Non-pigmented ciliary epithelial cell (primary cell): ENCODE measurements around the gene ZNF467.

ENCODE experiments used
- DNase-seq: peaks from one replicate; pipeline ENCODE4 v3.0.0-alpha.2; 2010; ENCODE audit warnings: low read depth

The ZNF467 gene

GRCh38 chr7:149785983-149786382 is 12.6 kb upstream of the ZNF467 start:
- DNase-seq: no peak

GRCh38 chr7:149785402-149785801 is 12.0 kb upstream of the ZNF467 start:
- no peak for DNase-seq

GRCh38 chr7:149784251-149784608 is 10.8 kb upstream of the ZNF467 start:
- no peak for DNase-seq

- DNase-seq: no peak
These were observed 10.2 kb upstream of the ZNF467 start for GRCh38 chr7:149783386-149784250.

GRCh38 chr7:149782682-149783345 is 9.4 kb upstream of the ZNF467 start:
- DNase-seq: no peak

GRCh38 chr7:149781921-149782320 is 8.5 kb upstream of the ZNF467 start:
- no peak for DNase-seq

- no peak for DNase-seq
These were observed 7.4 kb upstream of the ZNF467 start for GRCh38 chr7:149780636-149781419.

GRCh38 chr7:149780056-149780455 is 6.7 kb upstream of the ZNF467 start:
- DNase-seq: no peak

- no peak for DNase-seq
These were observed 6.1 kb upstream of the ZNF467 start for GRCh38 chr7:149779502-149779805.

- no peak for DNase-seq
These were observed 5.5 kb upstream of the ZNF467 start for GRCh38 chr7:149778696-149779501.

- no peak for DNase-seq
These were observed 4.9 kb upstream of the ZNF467 start for GRCh38 chr7:149778327-149778637.

- no peak for DNase-seq
These were observed 4.4 kb upstream of the ZNF467 start for GRCh38 chr7:149777551-149778326.

- no peak for DNase-seq
These were observed 3.5 kb upstream of the ZNF467 start for GRCh38 chr7:149776848-149777407.

GRCh38 chr7:149776289-149776688 is 2.9 kb upstream of the ZNF467 start:
- no peak for DNase-seq

GRCh38 chr7:149775176-149775556 is 1.8 kb upstream of the ZNF467 start:
- no peak for DNase-seq

GRCh38 chr7:149774237-149775175 is 1.1 kb upstream of the ZNF467 start:
- no peak for DNase-seq

- DNase-seq: no peak
These were observed 393 bp downstream of the ZNF467 start for GRCh38 chr7:149772956-149773434.

GRCh38 chr7:149772241-149772955 is 990 bp downstream of the ZNF467 start:
- DNase-seq: no peak

- peak; percentile 13 for DNase-seq
These were observed 1.6 kb downstream of the ZNF467 start for GRCh38 chr7:149771720-149772240.
